ENCODE data around the gene GPHA2.

The GPHA2 gene

DNA sequence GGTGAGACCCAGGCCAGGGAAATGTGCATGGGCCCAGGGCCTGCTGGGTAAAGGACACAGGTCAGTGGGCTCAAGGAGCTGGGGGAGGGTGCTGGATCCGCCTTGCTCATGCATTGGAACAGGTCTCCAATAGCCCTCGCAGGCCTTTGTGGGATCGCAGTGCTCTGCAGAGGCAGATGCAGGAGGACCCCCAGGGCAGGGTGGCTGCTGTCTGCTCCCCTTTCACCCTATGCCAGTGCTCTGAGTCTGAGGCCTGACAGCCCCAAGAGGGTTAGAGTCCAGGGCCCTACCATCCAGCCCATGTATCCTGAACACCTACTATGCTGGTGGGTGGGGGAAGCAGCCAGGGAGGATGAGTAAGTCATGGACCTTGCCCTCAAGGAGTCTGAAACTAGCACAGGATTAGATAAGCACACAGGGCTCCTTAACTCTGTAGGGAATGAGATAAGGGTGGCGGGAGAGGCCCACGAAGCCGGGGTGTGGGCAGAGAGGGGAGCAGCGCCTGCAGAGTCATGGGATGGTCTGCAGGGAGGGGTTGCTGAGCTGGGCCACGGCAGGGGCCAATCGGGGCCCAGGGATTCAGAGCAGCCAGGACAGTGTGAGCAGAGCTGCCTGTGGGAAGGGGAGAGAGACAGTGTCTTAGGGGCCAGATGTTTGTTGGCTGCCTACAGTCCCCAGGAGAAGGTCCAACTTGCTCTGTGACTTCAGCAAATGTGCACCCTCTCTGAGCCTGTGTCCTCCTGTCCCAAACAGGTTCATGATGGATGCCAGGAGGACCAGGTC is 46.8 kb downstream of the GPHA2 start:
- DNase-seq: no peak

DNA sequence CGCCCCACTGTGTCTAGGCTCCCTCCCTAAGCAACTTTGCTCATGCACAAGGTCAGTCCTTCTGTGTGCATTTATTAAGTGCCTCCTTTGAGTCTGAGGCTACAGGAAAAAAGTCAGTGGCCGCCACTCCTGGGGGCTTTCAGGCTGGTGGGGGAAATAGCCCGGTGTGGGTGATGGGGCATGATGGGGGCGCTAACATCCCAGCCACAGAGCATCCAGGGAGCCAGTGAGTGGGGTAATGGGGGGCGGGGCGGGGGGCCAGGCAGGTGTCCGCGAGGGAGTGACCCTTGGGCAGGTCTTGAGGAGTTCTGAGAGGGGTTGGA is 47.3 kb downstream of the GPHA2 start:
- DNase-seq: no peak

DNA sequence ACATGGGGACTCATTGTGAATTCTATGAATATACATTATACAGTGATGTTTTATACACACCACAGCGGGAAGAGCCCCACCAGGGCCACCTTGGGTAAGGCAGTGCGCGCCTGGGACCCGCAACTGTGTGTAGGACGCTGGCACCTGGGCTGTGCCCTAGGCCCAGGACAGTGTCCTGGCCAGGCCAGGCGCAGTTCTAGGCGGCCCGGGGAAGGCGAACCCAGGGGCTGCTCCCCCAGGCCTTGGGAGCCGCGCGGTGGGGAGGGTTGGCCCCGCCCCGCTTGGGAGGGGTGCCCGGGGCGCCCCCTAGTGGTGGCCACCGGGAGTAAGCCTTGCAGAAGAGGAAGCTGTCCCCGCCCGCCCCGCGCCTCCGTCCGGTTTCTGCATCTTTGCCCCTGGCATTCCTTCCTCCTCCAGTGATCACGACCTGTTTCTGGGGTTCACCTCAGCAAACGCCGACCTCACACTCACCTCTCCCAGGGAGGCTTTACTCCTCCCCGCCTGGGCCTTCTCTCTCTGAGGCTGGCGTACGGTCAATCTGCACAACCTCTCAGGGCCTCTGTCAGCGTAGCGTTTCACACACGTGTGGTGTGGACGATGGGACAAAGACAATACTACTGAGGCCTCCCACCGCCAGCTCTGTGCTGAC is 47.8 kb downstream of the GPHA2 start:
- DNase-seq: no peak

DNA sequence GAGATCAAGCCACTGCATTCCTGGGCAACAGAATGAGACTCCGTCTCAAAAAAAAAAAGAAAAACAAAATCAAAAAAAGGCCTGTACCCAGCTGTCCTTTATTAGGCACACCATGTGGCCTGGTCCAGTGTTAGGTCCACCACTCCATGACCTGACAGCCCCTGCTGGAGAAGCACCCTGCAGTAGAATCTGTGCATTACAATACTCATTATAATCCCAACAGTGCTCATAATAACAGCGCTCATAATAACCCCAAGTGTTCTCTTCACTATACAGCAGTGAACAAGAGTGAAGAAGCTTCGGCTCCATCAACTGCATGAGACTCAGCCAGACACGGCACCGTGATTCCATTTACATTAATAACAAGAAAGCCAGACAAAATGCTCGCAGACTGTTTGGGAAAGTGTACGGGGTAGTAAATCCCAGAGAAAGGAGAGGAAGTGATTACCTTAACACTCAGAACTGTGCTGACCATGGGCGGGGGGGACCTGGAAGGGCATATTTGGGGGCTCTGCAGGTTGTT is 48.4 kb downstream of the GPHA2 start:
- DNase-seq: no peak

DNA sequence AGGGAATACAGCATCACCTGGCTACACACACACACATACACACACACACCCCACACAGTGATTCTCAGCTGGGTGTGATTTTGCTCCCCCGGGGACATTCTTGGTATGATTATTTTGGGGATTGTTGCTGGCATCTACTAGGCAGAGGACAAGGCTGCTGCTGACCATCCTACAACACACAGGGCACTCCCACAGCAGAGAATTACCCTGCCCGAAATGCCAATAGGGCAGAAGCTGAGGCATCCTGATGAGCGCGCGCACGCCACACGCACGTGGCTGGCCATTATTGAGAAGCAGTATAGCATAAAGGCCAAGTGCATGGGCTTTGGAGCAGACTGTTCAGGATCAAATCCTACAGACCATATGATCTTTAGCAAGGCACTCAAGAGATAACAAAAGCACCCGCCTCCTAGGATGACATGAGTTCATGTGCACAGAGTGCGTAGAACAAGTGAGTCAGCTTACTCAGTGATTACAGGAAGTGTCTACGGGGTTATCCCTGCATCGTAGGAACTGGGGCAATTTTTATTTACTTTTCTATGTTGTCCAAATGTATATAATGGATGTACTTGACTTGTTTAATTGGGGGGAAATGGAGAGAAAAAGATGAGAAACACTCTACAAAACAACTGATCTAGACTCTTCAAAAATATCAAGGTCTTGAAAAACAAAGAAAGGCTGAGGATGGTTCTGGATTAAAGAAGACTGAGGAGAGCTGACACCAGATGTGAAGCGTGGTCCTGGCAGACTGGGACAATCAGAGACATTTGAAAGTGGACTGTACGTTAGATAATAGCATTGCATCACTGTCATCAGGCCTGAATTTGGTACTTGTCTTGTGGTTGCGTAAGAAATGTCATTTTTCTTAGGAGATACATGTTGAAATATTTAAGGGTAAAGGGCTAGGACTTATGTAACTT is 50.1 kb downstream of the GPHA2 start:
- DNase-seq: peak; percentile 34

Measured in NCI-H2227 treated with DMSO at 0.1 percent for 48 hours (cell line).